NCI-H524 treated with DMSO at 0.1 percent for 48 hours (cell line): Measurements from ENCODE around the gene C1QTNF8.
"Not testable (repeated sequence)": the region's sequence is repeated elsewhere in the genome, so short reads cannot be mapped to it uniquely, and the experiment has no call there.

Experiments
- DNase-seq: peaks from one replicate; lab custom pipeline; 2025; lab: John Stamatoyannopoulos, UW

The C1QTNF8 gene

GRCh38 chr16:1093284-1094123 is 2.5 kb downstream of the C1QTNF8 start:
- no peak for DNase-seq

- DNase-seq: not testable (repeated sequence)
These were observed 3.3 kb downstream of the C1QTNF8 start for GRCh38 chr16:1092685-1093283.

- no peak for DNase-seq
These were observed 4.0 kb downstream of the C1QTNF8 start for GRCh38 chr16:1091992-1092552.

- no peak for DNase-seq
These were observed 5.1 kb downstream of the C1QTNF8 start for GRCh38 chr16:1090620-1091587.

GRCh38 chr16:1089822-1090619 is 6.0 kb downstream of the C1QTNF8 start:
- no peak for DNase-seq

GRCh38 chr16:1089439-1089821 is 6.6 kb downstream of the C1QTNF8 start:
- DNase-seq: no peak

GRCh38 chr16:1088295-1089170 is 7.5 kb downstream of the C1QTNF8 start:
- DNase-seq: no peak

GRCh38 chr16:1086443-1086842 is 9.6 kb downstream of the C1QTNF8 start:
- not testable (repeated sequence) for DNase-seq

- no peak for DNase-seq
These were observed 11.1 kb downstream of the C1QTNF8 start for GRCh38 chr16:1084971-1085370.

GRCh38 chr16:1082952-1083675 is 12.9 kb downstream of the C1QTNF8 start:
- no peak for DNase-seq

- no peak for DNase-seq
These were observed 13.6 kb downstream of the C1QTNF8 start for GRCh38 chr16:1082266-1082951.

- no peak for DNase-seq
These were observed 14.2 kb downstream of the C1QTNF8 start for GRCh38 chr16:1081734-1082265.

GRCh38 chr16:1080801-1081733 is 15.0 kb downstream of the C1QTNF8 start:
- DNase-seq: no peak

GRCh38 chr16:1079786-1080525 is 16.1 kb downstream of the C1QTNF8 start:
- DNase-seq: no peak

- no peak for DNase-seq
These were observed 16.7 kb downstream of the C1QTNF8 start for GRCh38 chr16:1079341-1079740.

GRCh38 chr16:1078579-1079021 is 17.4 kb downstream of the C1QTNF8 start:
- DNase-seq: no peak
